AG04450 (cell line): ENCODE data around the gene TRAF3IP3. TPM values are rescaled to one million over a fixed set of nuclear protein-coding genes. Genes with fewer than 3 reads are reported as not detected.

Experiments
- CTCF ChIA-PET: fragments of 300-600, 350-600 bp; formaldehyde crosslinking; extraction: SDS; loops from one replicate; lab custom pipeline; 2022; ENCODE audit warnings: antibody characterized with exemption, inconsistent platforms; lab: Charles Lee
- POLR2A ChIA-PET: fragments of 350-600 bp; formaldehyde crosslinking; extraction: SDS; loops from one replicate; lab custom pipeline; 2021; ENCODE audit warnings: antibody characterized with exemption, inconsistent platforms; lab: Yijun Ruan, JAX
- DNase-seq: peaks from one replicate; pipeline ENCODE4 v3.0.0-alpha.2; 2011; ENCODE audit warnings: low read depth, low spot score
- H3K27ac ChIP-seq: one replicate; pipeline ENCODE4 v1.5.1; 2012; ENCODE audit warnings: low read depth, low read length, control low read depth
- H3K27me3 ChIP-seq: one replicate; pipeline ENCODE4 v1.6.0; 2012; ENCODE audit warnings: low read length; ENCODE audit not compliant: control insufficient read depth, insufficient read depth
- H3K4me3 ChIP-seq: 2 replicates; pipeline ENCODE4 v1.5.1; 2011; ENCODE audit warnings: mild to moderate bottlenecking, low read depth, low read length, control low read depth
- H3K9me3 ChIP-seq: 2 replicates; pipeline ENCODE4 v1.5.1; 2012; ENCODE audit warnings: low read length; ENCODE audit not compliant: control insufficient read depth, insufficient read depth
- CTCF ChIP-seq: IDR thresholded peaks from 2 replicates; pipeline ENCODE4 v1.5.1; 2011; ENCODE audit warnings: low read depth, low read length, control low read depth, inconsistent platforms
- polyA plus RNA-seq: library from polyadenylated mRNA; depleted of rRNA; stranded (reverse); fragments of >200 nt; gene quantifications from 2 replicates; pipeline ENCODE4 v1.2.3, GENCODE V29; 2011

Gene TRAF3IP3
- polyA plus RNA-seq, 1 experiment, result 0.10 TPM

GRCh38 chr1:209810783-209811182, 54.9 kb downstream of the TRAF3IP3 start:
- no peaks in the 10 kb centered on the region for H3K27me3 ChIP-seq
- no peak for DNase-seq
- H3K4me3 ChIP-seq, result no peak overlapping the region
- POLR2A ChIA-PET, result no interaction called here
- TF ChIP-seq CTCF, result no peak
- CTCF ChIA-PET, result interaction anchor here (1.3 to 1.8 kb wide), 2 partner anchors 12 to 17 kb away, joined by 4 to 30 read pairs; partner anchors contain the start of gene UTP25
- no peak overlapping the region for H3K27ac ChIP-seq
- peaks cover 4% of the 10 kb centered on the region; the same call in 1 of the 2 replicates for H3K9me3 ChIP-seq

GRCh38 chr1:209813902-209814301, 58.0 kb downstream of the TRAF3IP3 start:
- POLR2A ChIA-PET, result no interaction called here
- no peaks in the 10 kb centered on the region for H3K9me3 ChIP-seq
- CTCF ChIA-PET, result interaction anchor here (2.0 to 4.3 kb wide), 2 partner anchors 10 to 13 kb away, joined by 4 to 60 read pairs; no protein-coding TSS in a partner anchor
- no peak overlapping the region for H3K27ac ChIP-seq
- DNase-seq, result no peak
- no peaks in the 10 kb centered on the region for H3K27me3 ChIP-seq
- TF ChIP-seq CTCF, result no peak
- H3K4me3 ChIP-seq, result no peak overlapping the region

- POLR2A ChIA-PET, result no interaction called here
- no peak overlapping the region for H3K4me3 ChIP-seq
- CTCF ChIA-PET, result interaction anchor here (1.3 to 4.3 kb wide), 4 partner anchors 8 to 239 kb away, joined by 3 to 60 read pairs (median 8); partner anchors contain the start of gene UTP25
These were observed 59.6 kb downstream of the TRAF3IP3 start for GRCh38 chr1:209815490-209815889.

GRCh38 chr1:209815931-209816341, 60.1 kb downstream of the TRAF3IP3 start:
- ChIA-PET POLR2A (no interaction called here), CTCF (interaction anchor here (1.3 to 4.3 kb wide), 4 partner anchors 7 to 240 kb away, joined by 3 to 60 read pairs (median 8); partner anchors contain the start of gene UTP25)
- no peak for DNase-seq
- no peak for TF ChIP-seq CTCF
- Histone ChIP-seq H3K9me3 (no peaks in the 10 kb centered on the region), H3K4me3 (no peak overlapping the region), H3K27me3 (no peaks in the 10 kb centered on the region), H3K27ac (no peak overlapping the region)

More at GRCh38 chr1:209815490-209815889, 59.6 kb downstream of the TRAF3IP3 start:
- Histone ChIP-seq H3K27ac (no peak overlapping the region), H3K9me3 (no peaks in the 10 kb centered on the region), H3K27me3 (no peaks in the 10 kb centered on the region)
- TF ChIP-seq CTCF, result no peak
- DNase-seq, result no peak

- no peak for DNase-seq
- no peak overlapping the region for H3K27ac ChIP-seq
- CTCF ChIA-PET, result interaction anchor here (1.6 kb wide), 1 partner anchor 173 kb away, joined by 3 read pairs; no protein-coding TSS in a partner anchor
These were observed 61.1 kb downstream of the TRAF3IP3 start for GRCh38 chr1:209816923-209817322.

More at GRCh38 chr1:209816923-209817322, 61.1 kb downstream of the TRAF3IP3 start:
- TF ChIP-seq CTCF, result no peak
- no peaks in the 10 kb centered on the region for H3K9me3 ChIP-seq
- H3K4me3 ChIP-seq, result no peak overlapping the region
- no peaks in the 10 kb centered on the region for H3K27me3 ChIP-seq
- POLR2A ChIA-PET, result no interaction called here
